Measurements from ENCODE around the gene RNF148.

- TF ChIP-seq GATA2 (IDR thresholded peaks at IDR 0.05; ENCODE audit: low read depth, low read length) (no peak), GATA3 (IDR thresholded peaks at IDR 0.05; ENCODE audit: low read depth, low read length) (no peak)
These were observed 27.7 kb downstream of the RNF148 start for GRCh38 chr7:122675011-122675410.

Data from SH-SY5Y (cell line).